Small intestine (tissue), 7 donors: Measurements from ENCODE around the gene TIRAP. TPM values are rescaled to one million over a fixed set of nuclear protein-coding genes. Genes with fewer than 3 reads are reported as not detected.
A peak's percentile ranks its signal among the peaks of the same experiment; 100 is the strongest.
"Not testable (repeated sequence)": the region's sequence is repeated elsewhere in the genome, so short reads cannot be mapped to it uniquely, and the experiment has no call there.

Experiments used
- DNase-seq, 2 donors: peaks; one replicate each; pipeline versions ENCODE4 v3.0.0 to v3.0.0-alpha.2; 2013
- FAIRE-seq: peaks from 2 replicates; lab custom pipeline; 2012; peaks lifted over from hg19 to GRCh38; lab: Jason Lieb, UNC
- H3K27ac ChIP-seq, 3 donors: one replicate each; pipeline ENCODE4 v1.5.1; 2013; ENCODE audit warnings: low read length in 2 of 3, mild to moderate bottlenecking in 2 of 3, control low read depth in 1 of 3, inconsistent platforms in 1 of 3, low read depth in 1 of 3, moderate library complexity in 1 of 3
- H3K27me3 ChIP-seq, 3 donors: one replicate each; pipeline ENCODE4 v1.6.1; 2013; ENCODE audit warnings: low read length in 3 of 3, inconsistent platforms in 1 of 3; ENCODE audit not compliant: control insufficient read depth in 3 of 3, insufficient read depth in 3 of 3
- H3K36me3 ChIP-seq, 3 donors: one replicate each; pipeline ENCODE4 v1.6.1; 2013; ENCODE audit warnings: low read length in 3 of 3, inconsistent platforms in 1 of 3, low read depth in 1 of 3, mild to moderate bottlenecking in 1 of 3, moderate library complexity in 1 of 3; ENCODE audit not compliant: control insufficient read depth in 3 of 3, insufficient read depth in 2 of 3
- H3K4me1 ChIP-seq, 3 donors: one replicate each; pipeline ENCODE4 v1.6.1; 2013; ENCODE audit warnings: low read length in 2 of 3, inconsistent platforms in 1 of 3, low read depth in 1 of 3, mild to moderate bottlenecking in 1 of 3, moderate library complexity in 1 of 3; ENCODE audit not compliant: control insufficient read depth in 3 of 3, insufficient read depth in 2 of 3
- H3K4me3 ChIP-seq, 3 donors: one replicate each; pipeline ENCODE4 v1.5.1; 2013; ENCODE audit warnings: low read length in 3 of 3, control low read depth in 1 of 3, inconsistent platforms in 1 of 3, low read depth in 1 of 3, mild to moderate bottlenecking in 1 of 3, moderate library complexity in 1 of 3
- H3K9me3 ChIP-seq, 2 donors: one replicate each; pipeline ENCODE4 v1.6.1; 2013; ENCODE audit warnings: low read depth in 1 of 2, low read length in 1 of 2; ENCODE audit not compliant: control insufficient read depth in 2 of 2, insufficient read depth in 1 of 2
- WGBS, 3 donors: extraction: QIAGEN DNeasy Blood & Tissue Kit; methylation state at CpG; one replicate each; pipeline ENCODE4 v1.1.7; 2013; 5-methylcytosine and 5-hydroxymethylcytosine counted together
- polyA plus RNA-seq, 4 donors: library from polyadenylated mRNA; stranded (reverse) in 3 of 4; unstranded in 1 of 4; fragments of 200-250 nt in 3 of 4; fragments of 120-200 nt in 1 of 4; gene quantifications; one replicate each; pipeline versions ENCODE4 v1.2.1 to v1.2.3, GENCODE V29; 2013
- donor health status: healthy with polysubstance abuse.
- donor health status: control.
- donor health status: control.
- donor health status: Bipolar disorder and iron deficiency.
- donor health status: healthy.

The TIRAP gene
- polyA plus RNA-seq, 4 donors, result 6.2 to 15.6 (median 10.3) TPM

DNA sequence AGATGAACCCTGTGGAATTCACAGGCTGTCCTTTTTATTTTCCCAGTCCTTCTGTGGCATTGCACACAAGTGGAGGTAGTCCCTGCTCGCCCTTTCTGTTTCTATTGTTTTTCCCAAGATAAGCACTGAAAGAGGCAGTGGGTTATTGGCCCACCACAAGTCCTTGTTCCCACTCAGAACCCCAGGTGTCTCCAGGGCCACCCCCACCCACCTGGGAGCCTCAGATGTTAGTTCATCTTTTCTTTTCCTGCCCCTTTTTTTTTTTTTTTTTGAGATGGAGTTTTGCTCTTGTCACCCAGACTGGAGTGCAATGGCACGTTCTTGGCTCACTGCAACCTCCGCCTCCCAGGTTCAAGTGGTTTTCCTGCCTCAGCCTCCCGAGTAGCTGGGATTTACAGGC lies 25.9 kb downstream of the TIRAP start:
- H3K27ac ChIP-seq, H3K9me3 ChIP-seq, DNase-seq, FAIRE-seq, H3K4me3 ChIP-seq, H3K27me3 ChIP-seq: not testable (repeated sequence)
- H3K36me3 ChIP-seq, result peaks cover 0 to 18% (median 0%) of the 10 kb centered on the region in 3 donors
- WGBS, 3 donors, result 90 to 99% (median 90%) methylated on average over 4 of the region's 4 CpGs
- peaks cover 0 to 12% (median 2%) of the 10 kb centered on the region in 3 donors for H3K4me1 ChIP-seq

DNA sequence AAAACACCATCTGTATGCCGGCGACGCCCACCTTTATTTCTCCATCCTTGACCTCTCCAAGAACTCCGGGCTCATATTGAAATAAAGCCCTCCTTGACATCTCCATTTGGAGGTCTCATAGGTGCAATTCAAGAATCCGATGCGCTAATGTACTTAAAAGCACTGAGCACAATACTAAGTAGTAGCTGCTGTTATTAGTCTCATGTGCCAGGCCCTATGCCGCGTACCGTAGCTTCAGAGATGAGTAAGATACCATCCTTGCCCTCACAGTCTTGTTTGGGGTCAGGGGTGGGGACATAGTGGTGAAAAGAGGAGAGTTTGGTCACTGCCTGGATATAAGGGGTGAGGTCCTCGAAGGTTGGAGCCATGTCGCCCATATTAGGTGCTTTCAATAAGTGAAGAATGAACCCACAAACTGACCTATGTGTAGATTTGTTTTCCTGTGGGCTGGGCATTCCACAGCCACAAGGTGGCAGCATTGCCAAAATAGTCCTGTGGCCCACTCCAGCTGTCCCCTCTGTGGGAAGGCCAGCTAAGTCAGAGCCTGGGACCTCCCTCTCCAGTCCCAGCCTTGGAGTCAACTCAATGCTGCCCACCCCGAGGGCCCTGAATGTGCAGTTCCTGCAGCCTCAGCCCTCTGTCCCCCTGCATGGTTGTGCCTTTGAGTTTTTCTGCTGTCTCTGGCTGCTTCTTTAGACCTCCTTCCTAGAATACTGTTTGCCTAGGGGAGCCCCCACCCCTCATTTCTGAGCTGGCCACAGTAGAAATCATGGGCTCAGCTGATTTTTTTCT lies 27.5 kb downstream of the TIRAP start:
- 67 to 76% (median 72%) methylated on average over 12 of the region's 12 CpGs for WGBS, 3 donors
- no peaks in the 10 kb centered on the region for H3K9me3 ChIP-seq
- DNase-seq (peak; percentile 55 to 79), FAIRE-seq (no peak)
- H3K36me3 ChIP-seq, result peaks cover 0 to 18% (median 0%) of the 10 kb centered on the region in 3 donors
- no peaks in the 10 kb centered on the region for H3K27me3 ChIP-seq
- no peak overlapping the region for H3K27ac ChIP-seq
- H3K4me1 ChIP-seq, result peaks cover 0 to 8% (median 0%) of the 10 kb centered on the region in 3 donors
- no peak overlapping the region for H3K4me3 ChIP-seq

- H3K36me3 ChIP-seq, result peaks cover 0 to 18% (median 0%) of the 10 kb centered on the region in 3 donors
- no peaks in the 10 kb centered on the region for H3K9me3 ChIP-seq
- H3K27ac ChIP-seq, result no peak overlapping the region
- WGBS, 3 donors, result 67 to 75% (median 75%) methylated on average over 6 of the region's 6 CpGs
- H3K4me3 ChIP-seq, result no peak overlapping the region
- no peaks in the 10 kb centered on the region for H3K27me3 ChIP-seq
- FAIRE-seq (no peak), DNase-seq (no peak)
- peaks cover 0 to 8% (median 0%) of the 10 kb centered on the region in 3 donors for H3K4me1 ChIP-seq
These were observed 28.1 kb downstream of the TIRAP start for GRCh38 chr11:126310992-126311310.

GRCh38 chr11:126311401-126312291 lies 28.8 kb downstream of the TIRAP start:
- H3K27me3 ChIP-seq, result no peaks in the 10 kb centered on the region
- no peaks in the 10 kb centered on the region for H3K9me3 ChIP-seq
- DNase-seq (no peak), FAIRE-seq (no peak)
- no peak overlapping the region for H3K27ac ChIP-seq
- peaks cover 0 to 14% (median 0%) of the 10 kb centered on the region in 3 donors for H3K36me3 ChIP-seq
- 87 to 96% (median 94%) methylated on average over 14 of the region's 14 CpGs for WGBS, 3 donors
- peaks cover 0 to 8% (median 0%) of the 10 kb centered on the region in 3 donors for H3K4me1 ChIP-seq
- no peak overlapping the region for H3K4me3 ChIP-seq

DNA sequence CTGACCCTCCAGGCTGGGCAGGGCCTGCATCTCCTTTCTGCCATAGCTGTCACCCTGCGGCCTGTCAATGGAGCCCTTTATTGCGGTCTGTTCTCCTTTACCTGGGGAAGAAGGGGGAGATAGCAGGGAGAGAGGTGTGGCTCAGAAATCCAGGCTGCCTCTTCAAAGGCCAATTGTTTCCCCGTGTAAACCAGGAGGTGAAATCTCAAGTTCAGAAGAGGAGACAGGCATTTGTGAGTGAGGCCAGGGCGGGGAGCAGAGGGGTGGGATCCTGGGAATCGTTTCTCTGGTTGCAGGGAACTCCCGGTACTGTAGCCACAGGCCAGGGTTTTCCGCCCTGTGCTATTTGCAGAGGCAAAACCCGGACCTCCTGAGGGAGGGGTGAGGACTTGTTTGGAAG lies 30.1 kb downstream of the TIRAP start:
- H3K27me3 ChIP-seq, result no peaks in the 10 kb centered on the region
- WGBS, 3 donors, result 49 to 59% (median 49%) methylated on average over 8 of the region's 8 CpGs
- FAIRE-seq, result no peak
- no peak overlapping the region for H3K27ac ChIP-seq
- no peaks in the 10 kb centered on the region for H3K9me3 ChIP-seq
- H3K4me3 ChIP-seq, result no peak overlapping the region
- DNase-seq, result peak in 1 of 2 donors; percentile 37
- H3K4me1 ChIP-seq, result peaks cover 0 to 11% (median 7%) of the 10 kb centered on the region in 3 donors
- H3K36me3 ChIP-seq, result peaks cover 0 to 16% (median 0%) of the 10 kb centered on the region in 3 donors

DNA sequence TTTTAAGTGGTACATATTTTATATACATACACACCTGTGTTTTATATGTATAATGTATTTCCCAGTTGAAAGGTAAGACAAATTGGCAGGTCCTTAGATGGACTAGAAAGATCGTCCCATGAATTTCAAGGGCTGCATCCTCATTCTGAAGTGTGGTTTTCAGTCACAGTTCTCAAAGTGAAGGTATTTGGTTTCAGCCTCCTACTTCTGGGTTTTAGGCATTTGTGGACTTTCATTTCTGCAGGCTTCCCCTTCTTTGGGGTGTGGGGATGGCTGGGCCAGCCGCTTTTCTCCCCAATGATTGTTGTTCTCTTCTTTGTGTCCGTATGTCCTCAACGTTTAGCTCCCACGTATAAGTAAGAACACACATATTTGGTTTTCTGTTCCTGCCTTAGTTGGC lies 30.9 kb downstream of the TIRAP start:
- 81 to 95% (median 87%) methylated on average over 5 of the region's 5 CpGs for WGBS, 3 donors
- FAIRE-seq (no peak), DNase-seq (no peak)
- no peaks in the 10 kb centered on the region for H3K27me3 ChIP-seq
- no peaks in the 10 kb centered on the region for H3K9me3 ChIP-seq
- no peak overlapping the region for H3K4me3 ChIP-seq
- H3K4me1 ChIP-seq, result peaks cover 0 to 17% (median 7%) of the 10 kb centered on the region in 3 donors
- H3K27ac ChIP-seq, result no peak overlapping the region
- H3K36me3 ChIP-seq, result peaks cover 0 to 16% (median 0%) of the 10 kb centered on the region in 3 donors

- H3K27me3 ChIP-seq, result no peaks in the 10 kb centered on the region
- no peak for DNase-seq
- H3K4me1 ChIP-seq, result peaks cover 0 to 17% (median 7%) of the 10 kb centered on the region in 3 donors
- no peak for FAIRE-seq
- peaks cover 0 to 2% (median 0%) of the 10 kb centered on the region in 3 donors for H3K36me3 ChIP-seq
- H3K27ac ChIP-seq, result peak overlapping the region in 2 of 3 donors; percentile 80 to 86
- 46 to 77% (median 56%) methylated on average over 1 of the region's 1 CpG for whole genome bisulfite sequencing, 3 donors
- H3K4me3 ChIP-seq, result no peak overlapping the region
- H3K9me3 ChIP-seq, result no peaks in the 10 kb centered on the region
These were observed 34.5 kb downstream of the TIRAP start for GRCh38 chr11:126317432-126317755.
